SU-DHL-6 (cell line): ENCODE data around the gene GZMM.
A peak's percentile ranks its signal among the peaks of the same experiment; 100 is the strongest.

ENCODE experiments used
- EZH2phosphoT487 ChIP-seq: fragments of 200-600 bp; sonication (generic), shearing (Covaris generic); conservative IDR thresholded peaks from 2 replicates; pipeline ENCODE4 v1.6.1; 2018; ENCODE audit warnings: mild to moderate bottlenecking, antibody characterized with exemption, low read length, moderate library complexity, mixed read lengths
- TF ChIP-seq, protein P1 (sequence below): fragments of 200-600 bp; sonication (generic); IDR thresholded peaks from one replicate; pipeline ENCODE4 v1.5.1; 2017; ENCODE audit warnings: antibody characterized with exemption, mild to moderate bottlenecking, low read length, moderate library complexity; ENCODE audit not compliant: insufficient read depth, poor library complexity, severe bottlenecking

DNA sequence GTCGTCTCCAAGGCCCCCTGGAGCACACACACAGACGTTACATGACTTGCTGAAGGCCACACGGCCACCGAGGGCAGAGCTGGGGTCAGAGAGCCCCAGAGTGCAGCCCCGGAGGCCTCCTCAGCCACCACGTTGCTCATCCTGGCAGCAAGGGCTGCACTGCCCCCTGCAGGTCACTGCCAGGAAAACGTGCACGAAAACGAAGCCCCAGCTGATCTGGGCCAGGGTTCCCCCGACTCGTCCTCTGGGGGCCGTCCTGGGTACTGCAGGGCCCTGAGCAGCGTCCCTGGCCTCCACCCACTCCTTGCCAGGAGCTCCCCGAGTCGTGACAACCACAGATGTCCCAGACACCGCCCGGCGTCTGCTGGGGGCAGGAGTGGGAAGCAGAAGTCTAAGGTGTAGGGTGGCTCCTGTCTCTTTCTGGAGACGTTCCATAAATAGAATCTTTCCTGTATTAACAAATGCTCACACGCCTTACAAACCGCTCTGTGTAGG, 33.2 kb upstream of the GZMM start:
- TF ChIP-seq EZH2phosphoT487, result no peak
- TF ChIP-seq, protein P1, sequence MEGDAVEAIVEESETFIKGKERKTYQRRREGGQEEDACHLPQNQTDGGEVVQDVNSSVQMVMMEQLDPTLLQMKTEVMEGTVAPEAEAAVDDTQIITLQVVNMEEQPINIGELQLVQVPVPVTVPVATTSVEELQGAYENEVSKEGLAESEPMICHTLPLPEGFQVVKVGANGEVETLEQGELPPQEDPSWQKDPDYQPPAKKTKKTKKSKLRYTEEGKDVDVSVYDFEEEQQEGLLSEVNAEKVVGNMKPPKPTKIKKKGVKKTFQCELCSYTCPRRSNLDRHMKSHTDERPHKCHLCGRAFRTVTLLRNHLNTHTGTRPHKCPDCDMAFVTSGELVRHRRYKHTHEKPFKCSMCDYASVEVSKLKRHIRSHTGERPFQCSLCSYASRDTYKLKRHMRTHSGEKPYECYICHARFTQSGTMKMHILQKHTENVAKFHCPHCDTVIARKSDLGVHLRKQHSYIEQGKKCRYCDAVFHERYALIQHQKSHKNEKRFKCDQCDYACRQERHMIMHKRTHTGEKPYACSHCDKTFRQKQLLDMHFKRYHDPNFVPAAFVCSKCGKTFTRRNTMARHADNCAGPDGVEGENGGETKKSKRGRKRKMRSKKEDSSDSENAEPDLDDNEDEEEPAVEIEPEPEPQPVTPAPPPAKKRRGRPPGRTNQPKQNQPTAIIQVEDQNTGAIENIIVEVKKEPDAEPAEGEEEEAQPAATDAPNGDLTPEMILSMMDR, result peak; percentile 97
